GM18511 (cell line): ENCODE data around the gene EVL.

ENCODE experiments used
- ATAC-seq: cut with Tn5 transposase; IDR thresholded peaks from one replicate; pipeline ENCODE4 v1.9.1; 2021; ENCODE audit warnings: mild to moderate bottlenecking, moderate library complexity; ENCODE audit not compliant: unreplicated experiment

The EVL gene

DNA sequence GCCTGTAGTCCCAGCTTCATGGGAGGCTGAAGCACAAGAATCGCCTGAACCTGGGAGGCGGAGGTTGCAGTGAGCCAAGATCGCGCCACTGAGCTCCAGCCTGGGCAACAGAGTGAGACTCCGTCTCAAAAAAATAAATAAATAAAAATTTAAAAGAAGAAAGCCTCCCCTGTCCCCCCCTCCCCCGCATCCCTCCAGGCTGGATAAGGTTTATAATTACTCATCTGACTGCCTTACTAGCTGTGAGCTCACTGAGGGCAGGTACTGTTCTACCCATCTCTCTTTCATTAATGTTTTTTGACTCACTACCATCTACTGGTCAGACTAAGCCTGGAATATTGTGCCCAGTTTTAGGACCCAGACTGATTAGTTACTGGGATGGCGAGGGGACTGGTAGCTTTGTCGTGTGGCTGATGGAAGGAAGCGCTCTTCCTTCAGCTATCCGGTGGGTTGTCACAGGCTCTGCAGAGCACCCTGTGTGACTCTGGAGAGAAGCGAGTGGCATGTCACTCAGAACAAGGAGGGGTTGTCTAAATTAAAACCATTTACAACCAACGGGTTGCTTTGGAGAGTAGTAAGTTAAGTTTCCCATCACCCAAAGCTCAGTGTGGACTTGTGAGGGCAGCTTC is 16.9 kb downstream of the EVL start:
- ATAC-seq: no peak

DNA sequence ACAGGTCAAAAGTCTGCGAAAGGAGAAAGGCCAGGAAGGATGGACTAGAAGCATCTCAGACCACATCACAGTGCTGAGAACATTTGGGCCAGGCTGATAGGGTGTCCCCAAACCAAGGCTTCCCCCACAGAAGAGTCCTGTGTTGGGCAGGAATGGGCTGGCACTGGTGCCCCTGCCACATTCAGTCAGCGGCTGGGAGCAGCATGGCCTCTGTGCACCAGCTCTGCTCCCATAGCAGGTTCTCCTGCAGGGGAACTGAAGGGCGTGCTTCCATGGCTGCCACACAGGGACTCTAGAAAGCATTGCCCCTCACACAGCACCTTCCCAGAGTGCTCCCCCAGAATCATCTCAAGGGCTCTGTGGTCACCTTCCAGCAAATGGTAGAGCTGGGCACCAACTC is 17.5 kb downstream of the EVL start:
- no peak for ATAC-seq

- no peak for ATAC-seq
Observed at GRCh38 chr14:100083706-100084105, 18.5 kb downstream of the EVL start.

DNA sequence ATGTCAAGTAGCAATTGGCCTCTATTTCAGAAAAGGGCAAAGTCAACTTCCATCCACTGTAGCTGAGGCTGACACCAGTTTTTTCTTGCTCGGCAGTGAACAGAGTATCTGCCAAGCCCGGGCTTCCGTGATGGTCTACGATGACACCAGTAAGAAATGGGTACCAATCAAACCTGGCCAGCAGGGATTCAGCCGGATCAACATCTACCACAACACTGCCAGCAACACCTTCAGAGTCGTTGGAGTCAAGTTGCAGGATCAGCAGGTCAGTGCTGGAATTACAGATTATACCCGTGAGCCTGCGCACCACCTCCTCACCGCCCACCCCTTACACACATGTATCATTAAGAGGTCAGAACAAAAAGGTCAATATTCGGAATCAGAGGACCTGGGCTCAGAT is 19.4 kb downstream of the EVL start:
- no peak for ATAC-seq

- ATAC-seq: no peak
Observed at GRCh38 chr14:100085462-100085861, 20.2 kb downstream of the EVL start.

DNA sequence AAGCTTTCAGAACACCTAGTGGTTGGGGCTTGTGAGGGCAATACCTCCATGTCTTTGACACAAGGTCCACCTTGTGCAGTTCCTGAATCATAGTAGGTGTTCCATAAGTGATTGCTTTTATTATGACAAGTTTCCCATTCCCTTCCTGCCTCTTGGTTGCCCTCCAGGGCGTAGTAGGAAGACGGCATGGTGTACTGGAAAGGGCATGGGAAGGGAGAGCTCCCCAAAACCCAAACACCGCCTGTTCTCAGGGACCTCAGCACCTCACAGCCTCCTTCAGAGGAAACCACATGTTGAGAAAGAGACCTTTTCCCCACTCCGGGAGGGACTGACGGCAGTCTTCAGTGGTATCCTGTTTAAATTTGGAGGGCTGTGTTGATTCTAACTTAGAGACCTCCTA is 21.1 kb downstream of the EVL start:
- ATAC-seq: no peak

DNA sequence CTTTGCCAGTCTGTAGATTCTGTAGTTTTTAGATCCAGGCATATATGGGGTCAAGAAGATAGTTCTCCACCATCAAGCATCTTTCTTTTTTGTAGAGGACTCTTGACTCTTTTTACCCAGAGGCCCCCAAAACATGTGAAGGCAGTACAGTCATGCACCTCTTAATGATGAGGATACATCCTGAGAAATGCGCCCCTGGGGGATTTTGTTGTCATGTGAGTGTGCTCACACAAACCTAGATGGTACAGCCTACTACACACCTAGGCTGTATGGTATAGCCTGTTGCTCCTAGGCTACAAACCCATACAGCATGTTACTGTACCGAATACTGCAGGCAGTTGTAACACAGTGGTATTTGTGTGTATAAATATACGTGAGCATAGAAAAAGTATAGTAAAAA is 23.0 kb downstream of the EVL start:
- no peak for ATAC-seq

- ATAC-seq: no peak
Observed at GRCh38 chr14:100091386-100091785, 26.2 kb downstream of the EVL start.

- no peak for ATAC-seq
Observed at GRCh38 chr14:100092832-100093231, 27.6 kb downstream of the EVL start.

DNA sequence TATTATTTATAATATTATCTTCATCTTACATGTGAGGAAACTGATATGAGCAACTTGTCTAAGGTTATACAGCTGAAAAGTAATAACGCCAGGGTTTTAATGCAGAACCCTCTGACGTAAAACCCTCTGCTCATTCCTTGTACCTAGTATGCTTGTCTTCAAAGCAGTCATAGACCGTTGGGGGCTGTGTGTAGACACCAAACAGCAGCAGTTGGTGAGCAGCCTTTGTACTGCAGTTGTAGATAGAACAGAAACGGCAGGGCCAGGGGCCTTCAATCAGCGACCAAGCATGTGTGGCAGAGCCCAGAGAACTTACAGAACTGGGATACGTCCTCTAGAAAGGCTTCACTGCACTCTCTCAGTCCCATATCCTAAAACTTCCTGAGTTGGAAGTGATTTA is 28.1 kb downstream of the EVL start:
- no peak for ATAC-seq

- ATAC-seq: no peak
Observed at GRCh38 chr14:100096656-100097055, 31.4 kb downstream of the EVL start.

- ATAC-seq: no peak
Observed at GRCh38 chr14:100098171-100098570, 32.9 kb downstream of the EVL start.

DNA sequence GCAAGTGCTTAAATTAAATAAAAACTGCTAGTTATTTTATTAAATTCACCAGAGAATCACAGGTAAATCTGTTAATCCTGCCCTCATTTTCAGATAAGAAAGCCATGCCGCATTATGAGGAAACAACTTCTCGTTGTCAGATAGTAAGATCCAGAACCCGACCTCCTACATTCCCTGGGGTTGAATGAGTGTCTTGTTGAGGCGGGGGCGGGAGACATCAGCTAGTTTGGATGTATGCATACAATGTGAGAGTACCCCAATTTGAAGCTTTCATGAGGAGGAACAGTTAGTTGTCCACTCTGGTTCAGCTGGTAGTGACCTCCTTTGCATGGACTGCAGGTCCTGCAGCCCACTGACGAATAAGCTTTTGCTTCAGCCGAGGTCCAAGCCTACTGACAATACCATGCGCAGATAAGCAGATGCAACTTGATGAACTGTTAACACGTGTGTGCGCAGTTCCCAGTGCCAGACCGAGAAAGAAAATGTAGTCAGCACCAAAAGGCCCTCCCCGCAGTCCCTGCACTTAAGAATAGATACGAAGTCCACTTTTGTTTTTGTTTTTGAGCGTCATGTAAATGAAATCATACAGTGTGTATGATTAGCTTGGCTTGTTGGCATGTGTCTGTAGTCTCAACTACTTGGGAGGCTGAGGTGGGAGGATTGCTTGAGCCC is 34.9 kb downstream of the EVL start:
- no peak for ATAC-seq

DNA sequence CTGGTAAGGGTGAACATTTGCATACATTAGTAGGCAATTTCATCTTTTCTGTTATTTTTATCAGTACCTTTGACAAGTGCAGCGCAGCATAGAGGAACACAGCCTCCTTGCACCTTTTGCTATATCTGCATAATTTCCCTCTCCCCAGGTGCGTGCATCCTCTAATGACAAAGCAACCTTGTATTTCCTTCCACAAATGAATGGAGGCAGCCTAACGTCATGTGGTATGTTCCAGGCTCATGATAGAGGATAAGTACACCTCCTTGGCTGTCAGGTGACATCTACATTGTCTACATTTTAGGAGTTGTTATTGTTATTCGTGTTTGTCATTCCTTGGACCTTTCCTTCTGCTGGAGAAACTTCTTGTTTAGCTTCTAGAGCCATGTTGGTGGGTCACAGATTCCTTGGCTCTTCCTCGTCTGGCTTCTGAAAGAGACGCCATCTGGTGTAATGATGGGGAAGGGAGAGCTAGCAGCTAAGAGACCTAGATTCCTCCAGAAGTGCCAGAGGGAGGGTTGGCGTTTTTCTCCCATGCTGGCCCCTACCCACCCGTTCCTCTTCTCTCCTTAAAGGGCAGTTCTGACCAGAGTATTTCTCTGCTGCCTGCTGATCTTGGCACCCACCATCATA is 37.0 kb downstream of the EVL start:
- ATAC-seq: no peak

GRCh38 chr14:100103250-100104005 is 38.2 kb downstream of the EVL start:
- no peak for ATAC-seq

GRCh38 chr14:100104006-100104352 is 38.8 kb downstream of the EVL start:
- ATAC-seq: no peak

GRCh38 chr14:100104523-100105300 is 39.5 kb downstream of the EVL start:
- no peak for ATAC-seq

GRCh38 chr14:100105357-100106169 is 40.3 kb downstream of the EVL start:
- no peak for ATAC-seq

DNA sequence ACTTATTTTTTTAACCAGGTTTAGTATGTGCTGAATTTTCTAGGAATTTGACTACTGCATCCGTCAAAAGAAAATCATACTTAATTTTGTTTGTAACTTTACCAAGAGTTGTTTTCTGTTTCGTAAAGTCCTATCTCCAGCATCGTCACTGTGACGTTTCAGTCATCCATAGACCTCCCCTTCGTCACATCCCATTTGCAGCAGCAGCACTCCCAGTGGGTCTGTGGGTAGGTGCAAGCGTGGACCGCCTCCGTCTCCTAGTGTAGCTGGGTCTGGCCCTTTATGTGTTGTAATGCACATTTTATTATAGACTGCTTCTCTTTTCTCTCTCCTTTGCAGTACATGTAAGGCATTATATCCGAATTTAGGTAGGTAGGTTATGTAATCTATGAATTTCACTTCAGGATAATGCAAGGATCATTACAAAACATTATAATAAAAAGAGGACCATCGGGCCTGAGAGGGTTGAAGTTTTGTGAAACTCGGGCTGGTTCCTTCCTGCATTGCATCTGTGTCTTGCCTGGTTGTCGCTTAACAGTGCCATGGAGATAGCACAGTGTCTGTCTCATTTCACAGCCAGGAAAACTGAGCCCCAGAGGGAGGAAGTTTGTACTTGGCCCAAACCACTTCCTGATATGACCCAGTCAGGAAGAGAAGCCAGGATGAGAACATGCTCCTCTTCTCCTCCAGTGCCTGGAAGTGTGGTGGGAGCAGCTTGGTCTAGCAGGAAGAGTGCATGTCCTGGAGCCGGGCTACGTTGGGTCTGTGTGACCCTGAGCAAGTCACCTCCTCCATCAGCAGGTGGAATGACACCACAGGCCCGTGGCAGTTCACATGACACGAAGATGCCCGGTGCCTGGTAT is 41.3 kb downstream of the EVL start:
- ATAC-seq: no peak
